Calu3 (cell line): ENCODE results near the gene ACE. TPM values are rescaled to one million over a fixed set of nuclear protein-coding genes. Genes with fewer than 3 reads are reported as not detected.

Experiments used
- BruUV-seq: library from RNA; stranded (reverse); fragments of 400-500 nt; replicated peaks from 2 replicates; lab custom pipeline; 2021; lab: Mats Ljungman, UMichigan
- CTCF ChIA-PET: fragments of 300-600 bp; sonication (Branson Sonifier 250); formaldehyde crosslinking; loops from one replicate; lab custom pipeline; 2022; ENCODE audit warnings: antibody characterized with exemption; lab: Charles Lee
- DNase-seq: peaks from one replicate; pipeline ENCODE4 v3.0.0; 2022
- H3K27ac Mint-ChIP-seq: one replicate; pipeline ENCODE4 v1.8.0; 2022; ENCODE audit warnings: mixed read lengths; ENCODE audit not compliant: unreplicated experiment
- H3K27me3 Mint-ChIP-seq: one replicate; pipeline ENCODE4 v1.8.0; 2022; ENCODE audit warnings: mixed read lengths; ENCODE audit not compliant: unreplicated experiment
- H3K36me3 Mint-ChIP-seq: one replicate; pipeline ENCODE4 v1.8.0; 2022; ENCODE audit warnings: mild to moderate bottlenecking, moderate library complexity, mixed read lengths; ENCODE audit not compliant: insufficient read depth, unreplicated experiment
- H3K4me1 Mint-ChIP-seq: one replicate; pipeline ENCODE4 v1.8.0; 2022; ENCODE audit warnings: mild to moderate bottlenecking, low read depth, mixed read lengths; ENCODE audit not compliant: unreplicated experiment
- H3K4me3 Mint-ChIP-seq: one replicate; pipeline ENCODE4 v1.8.0; 2022; ENCODE audit warnings: mild to moderate bottlenecking, low read depth, moderate library complexity, mixed read lengths; ENCODE audit not compliant: unreplicated experiment
- H3K9me3 Mint-ChIP-seq: one replicate; pipeline ENCODE4 v1.8.0; 2022; ENCODE audit warnings: low read depth, mixed read lengths; ENCODE audit not compliant: unreplicated experiment
- intact Hi-C: fragments of 100-400 bp; cut with micrococcal nuclease; formaldehyde crosslinking; loops from one replicate; pipeline ENCODE4 v1.10.0; 2022; ENCODE audit not compliant: unreplicated experiment
- total RNA-seq: library from RNA; stranded (reverse); gene quantifications from 2 replicates; pipeline ENCODE4 v1.2.3, GENCODE V29; 2022
- TF ChIP-seq, protein P1 (sequence below): fragments of 200-600 bp; IDR thresholded peaks from one replicate; pipeline ENCODE4 v1.8.0; 2022; ENCODE audit warnings: antibody characterized with exemption; ENCODE audit not compliant: unreplicated experiment

ACE gene
- total RNA-seq, 1 experiment from 2014 or later, result 5.9 TPM

DNA sequence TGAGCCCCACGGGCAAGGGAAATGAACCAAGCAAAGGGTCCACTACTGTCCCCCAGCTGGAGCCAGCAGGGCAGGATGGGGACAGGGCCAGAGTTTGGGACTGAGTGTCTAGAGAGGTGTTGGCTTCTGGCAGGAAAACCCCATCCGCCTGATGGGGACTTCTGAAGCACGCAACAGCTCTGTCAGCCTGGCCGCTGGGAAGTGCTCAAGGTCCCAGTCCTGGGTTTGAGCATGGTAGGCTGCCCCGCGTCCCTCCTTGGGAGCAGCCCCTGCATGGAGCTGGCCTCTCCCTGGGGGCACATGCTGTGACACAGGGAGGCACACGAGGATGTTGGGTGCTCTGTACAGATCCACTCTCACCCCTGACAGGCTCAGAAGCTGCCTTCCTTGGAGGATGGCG, 14.6 kb downstream of the ACE start:
- intact Hi-C loops, result no loop called here
- Mint-ChIP-seq H3K27me3 (no peaks in the 10 kb centered on the region), H3K4me1 (no peaks in the 10 kb centered on the region), H3K27ac (no peak overlapping the region), H3K36me3 (no peaks in the 10 kb centered on the region), H3K4me3 (no peak overlapping the region), H3K9me3 (no peaks in the 10 kb centered on the region)
- CTCF ChIA-PET, result no interaction called here
- BruUV-seq, result no TSS peak
- DNase-seq, result no peak
- TF ChIP-seq, protein P1, sequence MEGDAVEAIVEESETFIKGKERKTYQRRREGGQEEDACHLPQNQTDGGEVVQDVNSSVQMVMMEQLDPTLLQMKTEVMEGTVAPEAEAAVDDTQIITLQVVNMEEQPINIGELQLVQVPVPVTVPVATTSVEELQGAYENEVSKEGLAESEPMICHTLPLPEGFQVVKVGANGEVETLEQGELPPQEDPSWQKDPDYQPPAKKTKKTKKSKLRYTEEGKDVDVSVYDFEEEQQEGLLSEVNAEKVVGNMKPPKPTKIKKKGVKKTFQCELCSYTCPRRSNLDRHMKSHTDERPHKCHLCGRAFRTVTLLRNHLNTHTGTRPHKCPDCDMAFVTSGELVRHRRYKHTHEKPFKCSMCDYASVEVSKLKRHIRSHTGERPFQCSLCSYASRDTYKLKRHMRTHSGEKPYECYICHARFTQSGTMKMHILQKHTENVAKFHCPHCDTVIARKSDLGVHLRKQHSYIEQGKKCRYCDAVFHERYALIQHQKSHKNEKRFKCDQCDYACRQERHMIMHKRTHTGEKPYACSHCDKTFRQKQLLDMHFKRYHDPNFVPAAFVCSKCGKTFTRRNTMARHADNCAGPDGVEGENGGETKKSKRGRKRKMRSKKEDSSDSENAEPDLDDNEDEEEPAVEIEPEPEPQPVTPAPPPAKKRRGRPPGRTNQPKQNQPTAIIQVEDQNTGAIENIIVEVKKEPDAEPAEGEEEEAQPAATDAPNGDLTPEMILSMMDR, result no peak

DNA sequence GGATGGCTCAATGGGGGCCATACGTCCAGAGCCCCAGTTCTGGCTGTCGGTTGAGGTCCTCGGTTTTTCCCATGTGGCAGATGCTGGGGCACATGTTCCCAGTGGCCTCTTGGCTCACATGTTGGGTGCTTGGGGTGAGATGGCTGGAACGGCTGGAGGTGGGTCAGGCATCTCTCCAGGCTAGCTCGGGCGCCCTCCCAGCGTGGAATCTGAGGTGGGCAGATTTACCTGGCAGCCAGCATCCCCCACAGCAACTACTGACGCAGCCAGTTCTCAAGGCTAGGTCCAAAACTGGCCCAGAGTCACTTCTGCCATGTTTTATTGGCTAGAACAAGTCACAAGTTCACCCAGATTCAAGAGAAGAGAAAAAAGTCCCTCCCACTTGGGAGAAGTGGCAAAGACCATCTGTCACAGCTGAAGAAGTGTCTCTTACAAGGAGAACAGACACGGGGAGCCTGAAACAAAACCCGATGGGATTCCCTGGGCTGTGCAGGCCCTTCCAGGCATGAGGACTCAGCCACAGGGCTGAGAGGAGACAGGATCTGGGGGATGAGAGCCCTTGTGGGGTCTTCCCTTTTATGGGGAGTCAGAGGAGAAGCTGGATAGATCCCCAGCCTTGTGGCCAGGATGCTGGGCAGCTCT, 15.2 kb downstream of the ACE start:
- intact Hi-C loops, result no loop called here
- H3K27me3 Mint-ChIP-seq, result no peaks in the 10 kb centered on the region
- H3K4me1 Mint-ChIP-seq, result no peaks in the 10 kb centered on the region

DNA sequence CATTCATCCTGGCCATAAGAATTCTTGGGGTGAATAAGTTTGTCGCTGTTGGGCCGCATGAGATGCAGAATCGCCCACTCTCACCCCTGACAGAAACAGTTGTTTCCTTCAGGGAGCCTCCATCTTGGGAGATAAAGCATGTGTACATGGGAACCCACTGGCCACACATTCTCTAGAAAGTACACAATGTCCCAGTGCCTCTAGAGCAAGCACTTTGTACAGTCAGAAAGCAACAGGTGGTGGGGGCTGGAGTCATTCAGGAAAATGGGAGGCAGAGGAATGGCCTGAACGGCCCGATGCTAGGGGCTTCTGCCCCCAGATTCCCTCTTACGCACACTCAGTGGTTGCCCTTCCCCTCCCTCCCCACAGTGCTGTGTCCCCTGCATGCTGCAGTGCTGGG, 16.1 kb downstream of the ACE start:
- BruUV-seq, result no TSS peak
- no peak overlapping the region for H3K4me3 Mint-ChIP-seq

More for the DNA sequence above, 15.2 kb downstream of the ACE start:
- Mint-ChIP-seq H3K4me3 (no peak overlapping the region), H3K9me3 (no peaks in the 10 kb centered on the region), H3K36me3 (no peaks in the 10 kb centered on the region), H3K27ac (no peak overlapping the region)
- DNase-seq, result no peak
- CTCF ChIA-PET, result no interaction called here
- BruUV-seq, result no TSS peak
- TF ChIP-seq, protein P1, result no peak

DNA sequence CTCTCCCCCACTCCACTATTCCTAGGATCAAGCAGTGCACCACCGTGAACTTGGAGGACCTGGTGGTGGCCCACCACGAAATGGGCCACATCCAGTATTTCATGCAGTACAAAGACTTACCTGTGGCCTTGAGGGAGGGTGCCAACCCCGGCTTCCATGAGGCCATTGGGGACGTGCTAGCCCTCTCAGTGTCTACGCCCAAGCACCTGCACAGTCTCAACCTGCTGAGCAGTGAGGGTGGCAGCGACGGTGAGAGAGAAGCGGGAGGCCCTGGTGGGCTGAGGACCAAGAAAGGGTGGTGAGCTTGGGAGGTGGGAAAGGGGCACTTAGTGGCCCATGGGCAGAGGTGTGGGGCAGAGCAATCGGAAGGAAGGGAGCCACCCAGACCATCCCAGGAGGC, 16.6 kb downstream of the ACE start:
- no peak overlapping the region for H3K4me3 Mint-ChIP-seq
- H3K36me3 Mint-ChIP-seq, result no peaks in the 10 kb centered on the region
- DNase-seq, result no peak
- no peaks in the 10 kb centered on the region for H3K27me3 Mint-ChIP-seq
- no peaks in the 10 kb centered on the region for H3K4me1 Mint-ChIP-seq
- TF ChIP-seq, protein P1, result no peak
- CTCF ChIA-PET, result no interaction called here
- H3K27ac Mint-ChIP-seq, result no peak overlapping the region
- H3K9me3 Mint-ChIP-seq, result no peaks in the 10 kb centered on the region
- intact Hi-C loops, result no loop called here
- no TSS peak for BruUV-seq

More for the DNA sequence above, 16.1 kb downstream of the ACE start:
- Mint-ChIP-seq H3K27me3 (no peaks in the 10 kb centered on the region), H3K4me1 (no peaks in the 10 kb centered on the region), H3K27ac (no peak overlapping the region), H3K9me3 (no peaks in the 10 kb centered on the region), H3K36me3 (no peaks in the 10 kb centered on the region)
- intact Hi-C loops, result no loop called here
- TF ChIP-seq, protein P1, result no peak
- DNase-seq, result no peak
- CTCF ChIA-PET, result no interaction called here
